DOHH2 (cell line): ENCODE data around the gene WEE1.
A peak's percentile ranks its signal among the peaks of the same experiment; 100 is the strongest.
"Not testable (repeated sequence)": the region's sequence is repeated elsewhere in the genome, so short reads cannot be mapped to it uniquely, and the experiment has no call there.

Experiments used
- H3F3A ChIP-seq: fragments of 200-600 bp; sonication (generic), shearing (Covaris generic); 2 replicates; pipeline ENCODE4 v1.6.0; 2016; ENCODE audit warnings: antibody characterized with exemption, mild to moderate bottlenecking; ENCODE audit not compliant: control insufficient read depth, insufficient read depth
- H3K27ac ChIP-seq: fragments of 200-600 bp; sonication (generic); 2 replicates; pipeline ENCODE4 v1.5.1; 2014; ENCODE audit warnings: low read depth, mild to moderate bottlenecking, low read length, moderate library complexity
- H3K27me3 ChIP-seq: fragments of 200-600 bp; sonication (generic); 2 replicates; pipeline ENCODE4 v1.6.1; 2014; ENCODE audit warnings: mild to moderate bottlenecking, low read length, mixed read lengths; ENCODE audit not compliant: control insufficient read depth
- H3K36me3 ChIP-seq: fragments of 200-600 bp; sonication (generic); 2 replicates; pipeline ENCODE4 v1.6.1; 2014; ENCODE audit warnings: mild to moderate bottlenecking, low read length, moderate library complexity, mixed read lengths; ENCODE audit not compliant: control insufficient read depth
- H3K4me1 ChIP-seq: fragments of 200-600 bp; sonication (generic); 2 replicates; pipeline ENCODE4 v1.6.1; 2014; ENCODE audit warnings: mild to moderate bottlenecking, low read length, mixed read lengths; ENCODE audit not compliant: control insufficient read depth
- H3K4me2 ChIP-seq: fragments of 200-600 bp; sonication (generic); 2 replicates; pipeline ENCODE4 v1.6.0; 2014; ENCODE audit warnings: mild to moderate bottlenecking, low read length, moderate library complexity
- H3K4me3 ChIP-seq: fragments of 200-600 bp; sonication (generic); 2 replicates; pipeline ENCODE4 v1.5.1; 2014; ENCODE audit warnings: mild to moderate bottlenecking, low read length, mixed read lengths
- H3K79me2 ChIP-seq: fragments of 200-600 bp; sonication (generic); 2 replicates; pipeline ENCODE4 v1.6.1; 2014; ENCODE audit warnings: mild to moderate bottlenecking, low read length, mixed read lengths; ENCODE audit not compliant: control insufficient read depth
- H3K9me2 ChIP-seq: fragments of 200-600 bp; sonication (generic); replicated peaks from 2 replicates; pipeline ENCODE4 v1.6.1; 2014; ENCODE audit warnings: mild to moderate bottlenecking, low read length, mixed read lengths; ENCODE audit not compliant: control insufficient read depth
- H3K9me3 ChIP-seq: fragments of 200-600 bp; sonication (generic); 2 replicates; pipeline ENCODE4 v1.6.1; 2014; ENCODE audit warnings: antibody characterized with exemption, low read length, mixed read lengths; ENCODE audit not compliant: control insufficient read depth, insufficient read depth
- H4K20me1 ChIP-seq: fragments of 200-600 bp; sonication (generic); 2 replicates; pipeline ENCODE4 v1.6.0; 2014; ENCODE audit warnings: low read depth, mild to moderate bottlenecking, antibody characterized with exemption, low read length, moderate library complexity; ENCODE audit not compliant: control insufficient read depth, insufficient read depth
- EZH2phosphoT487 ChIP-seq: fragments of 200-600 bp; sonication (generic); IDR thresholded peaks from 2 replicates; pipeline ENCODE4 v1.6.1; 2017; ENCODE audit warnings: borderline replicate concordance, mild to moderate bottlenecking, antibody characterized with exemption, low read length, moderate library complexity, mixed read lengths
- TF ChIP-seq, protein P1 (sequence below): fragments of 200-600 bp; sonication (generic); IDR thresholded peaks from one replicate; pipeline ENCODE4 v1.5.1; 2014; ENCODE audit warnings: antibody characterized with exemption, mild to moderate bottlenecking, low read depth, low read length; ENCODE audit not compliant: poor library complexity, severe bottlenecking

Gene WEE1

DNA sequence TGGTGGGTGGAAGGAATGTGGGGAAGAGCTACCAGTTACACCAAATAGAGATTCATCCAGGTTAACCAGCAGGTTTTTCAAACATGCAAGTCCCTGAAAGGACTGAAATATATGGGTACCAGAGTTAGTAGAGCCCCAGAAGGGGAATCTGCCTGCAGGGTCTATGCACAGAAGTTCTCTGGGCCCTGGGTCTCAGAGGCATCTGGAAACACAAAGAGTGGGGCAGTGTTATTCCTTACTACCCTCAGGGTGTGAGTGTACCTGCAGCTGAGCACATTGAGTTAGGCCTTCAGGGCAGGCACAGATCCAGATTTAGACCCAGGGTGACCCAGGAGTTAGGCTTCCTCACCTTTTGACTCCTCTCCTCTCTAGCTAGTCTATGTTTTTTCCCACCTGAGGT lies 46.5 kb downstream of the WEE1 start:
- H4K20me1 ChIP-seq: no peaks in the 10 kb centered on the region
- peak overlapping the region; percentile 70 for H3K4me3 ChIP-seq
- TF ChIP-seq, protein P1, sequence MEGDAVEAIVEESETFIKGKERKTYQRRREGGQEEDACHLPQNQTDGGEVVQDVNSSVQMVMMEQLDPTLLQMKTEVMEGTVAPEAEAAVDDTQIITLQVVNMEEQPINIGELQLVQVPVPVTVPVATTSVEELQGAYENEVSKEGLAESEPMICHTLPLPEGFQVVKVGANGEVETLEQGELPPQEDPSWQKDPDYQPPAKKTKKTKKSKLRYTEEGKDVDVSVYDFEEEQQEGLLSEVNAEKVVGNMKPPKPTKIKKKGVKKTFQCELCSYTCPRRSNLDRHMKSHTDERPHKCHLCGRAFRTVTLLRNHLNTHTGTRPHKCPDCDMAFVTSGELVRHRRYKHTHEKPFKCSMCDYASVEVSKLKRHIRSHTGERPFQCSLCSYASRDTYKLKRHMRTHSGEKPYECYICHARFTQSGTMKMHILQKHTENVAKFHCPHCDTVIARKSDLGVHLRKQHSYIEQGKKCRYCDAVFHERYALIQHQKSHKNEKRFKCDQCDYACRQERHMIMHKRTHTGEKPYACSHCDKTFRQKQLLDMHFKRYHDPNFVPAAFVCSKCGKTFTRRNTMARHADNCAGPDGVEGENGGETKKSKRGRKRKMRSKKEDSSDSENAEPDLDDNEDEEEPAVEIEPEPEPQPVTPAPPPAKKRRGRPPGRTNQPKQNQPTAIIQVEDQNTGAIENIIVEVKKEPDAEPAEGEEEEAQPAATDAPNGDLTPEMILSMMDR: no peak
- no peak for TF ChIP-seq EZH2phosphoT487
- peaks cover 53% of the 10 kb centered on the region for H3F3A ChIP-seq
- no peaks in the 10 kb centered on the region for H3K9me3 ChIP-seq
- peaks cover 6% of the 10 kb centered on the region for H3K36me3 ChIP-seq
- peaks cover 34% of the 10 kb centered on the region for H3K79me2 ChIP-seq
- H3K4me2 ChIP-seq: peak overlapping the region; percentile 85
- H3K27me3 ChIP-seq: no peaks in the 10 kb centered on the region
- H3K27ac ChIP-seq: peak overlapping the region; percentile 98
- peaks cover 80% of the 10 kb centered on the region for H3K4me1 ChIP-seq
- H3K9me2 ChIP-seq: no peaks in the 10 kb centered on the region

DNA sequence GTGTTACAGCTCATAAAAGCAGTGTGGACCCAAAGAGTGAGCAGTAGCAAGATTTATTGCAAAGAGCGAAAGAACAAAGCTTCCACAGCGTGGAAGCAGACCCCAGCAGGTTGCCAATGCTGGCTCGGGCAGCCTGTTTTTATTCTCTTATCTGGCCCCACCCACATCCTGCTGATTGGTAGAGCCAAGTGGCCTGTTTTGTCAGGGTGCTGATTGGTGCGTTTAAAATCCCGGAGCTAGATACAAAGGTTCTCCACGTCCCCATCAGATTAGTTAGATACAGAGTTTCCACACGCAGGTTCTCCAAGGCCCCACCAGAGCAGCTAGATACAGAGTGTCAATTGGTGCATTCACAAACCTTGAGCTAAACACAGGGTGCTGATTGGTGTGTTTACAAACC lies 48.9 kb downstream of the WEE1 start:
- not testable (repeated sequence) for H3K9me3 ChIP-seq, H3K36me3 ChIP-seq, H3K4me3 ChIP-seq, H3K4me2 ChIP-seq, H3K9me2 ChIP-seq, H3K27me3 ChIP-seq, H4K20me1 ChIP-seq, H3K27ac ChIP-seq
- H3K4me1 ChIP-seq: peaks cover 80% of the 10 kb centered on the region
- peaks cover 22% of the 10 kb centered on the region for H3K79me2 ChIP-seq
- peaks cover 41% of the 10 kb centered on the region for H3F3A ChIP-seq

DNA sequence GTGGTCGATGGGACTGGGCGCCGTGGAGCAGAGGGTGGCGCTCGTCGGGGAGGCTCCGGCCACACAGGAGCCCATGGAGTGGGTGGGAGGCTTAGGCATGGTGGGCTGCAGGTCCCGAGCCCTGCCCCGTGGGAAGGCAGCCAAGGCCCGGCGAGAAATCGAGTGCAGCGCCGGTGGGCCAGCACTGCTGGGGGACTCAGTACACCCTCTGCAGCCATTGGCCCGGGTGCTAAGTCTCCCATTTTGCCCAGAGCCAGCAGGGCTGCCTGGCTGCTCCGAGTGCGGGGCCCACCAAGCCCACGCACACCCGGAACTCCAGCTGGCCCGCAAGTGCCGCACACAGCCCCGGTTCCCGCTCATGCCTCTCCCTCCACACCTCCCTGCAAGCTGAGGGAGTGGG lies 49.6 kb downstream of the WEE1 start:
- Histone ChIP-seq H3K79me2 (peaks cover 15% of the 10 kb centered on the region), H3K4me1 (peaks cover 80% of the 10 kb centered on the region), H3F3A (peaks cover 42% of the 10 kb centered on the region)
- H3K4me2 ChIP-seq, H4K20me1 ChIP-seq, H3K9me3 ChIP-seq, H3K9me2 ChIP-seq, H3K4me3 ChIP-seq, H3K27ac ChIP-seq, H3K27me3 ChIP-seq, H3K36me3 ChIP-seq: not testable (repeated sequence)

DNA sequence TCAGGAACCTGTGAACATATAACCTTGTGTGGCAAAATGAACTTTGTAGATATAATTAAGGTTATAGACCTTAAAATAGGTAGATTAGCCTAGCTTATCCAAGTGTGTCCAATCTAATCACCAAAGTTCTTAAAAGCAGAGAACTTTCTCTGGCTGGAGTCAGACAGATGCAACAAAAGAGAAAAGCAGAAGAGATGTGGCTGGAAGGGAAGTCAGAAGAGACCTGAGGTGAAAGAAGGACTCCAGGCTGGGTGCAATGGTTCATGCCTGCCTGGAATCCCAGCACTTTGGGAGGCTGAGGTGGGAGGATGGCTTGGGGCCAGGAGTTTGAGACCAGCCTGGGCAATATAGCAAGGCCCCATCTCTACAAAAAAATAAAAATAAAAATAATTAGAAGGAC lies 51.0 kb downstream of the WEE1 start:
- H3K4me3 ChIP-seq: peak overlapping the region; percentile 40
- H3K36me3 ChIP-seq: no peaks in the 10 kb centered on the region; the same call in none of the 2 replicates
- H3K4me1 ChIP-seq: peaks cover 79% of the 10 kb centered on the region
- peak overlapping the region; percentile 50 for H3K4me2 ChIP-seq
- TF ChIP-seq, protein P1: no peak
- H3F3A ChIP-seq: peaks cover 36% of the 10 kb centered on the region
- H3K27ac ChIP-seq: peak overlapping the region; percentile 77
- no peaks in the 10 kb centered on the region for H3K27me3 ChIP-seq
- no peaks in the 10 kb centered on the region for H4K20me1 ChIP-seq
- no peaks in the 10 kb centered on the region for H3K9me2 ChIP-seq
- H3K79me2 ChIP-seq: peaks cover 11% of the 10 kb centered on the region
- H3K9me3 ChIP-seq: no peaks in the 10 kb centered on the region
